HEK293 (cell line): Measurements from ENCODE around the gene FIGNL2.

ENCODE experiments used
- CTCF ChIA-PET: fragments of 350-600 bp; formaldehyde crosslinking; extraction: SDS; loops from one replicate; lab custom pipeline; 2021; ENCODE audit warnings: antibody characterized with exemption; lab: Yijun Ruan, JAX
- POLR2A ChIA-PET: fragments of 300-600 bp; formaldehyde crosslinking; extraction: SDS; loops from one replicate; lab custom pipeline; 2020; ENCODE audit warnings: antibody characterized with exemption, inconsistent platforms; lab: Yijun Ruan, JAX
- H3K27ac ChIP-seq: fragments of 200-500 bp; sonication (Bioruptor generic); 2 replicates; pipeline ENCODE4 v1.5.1; 2014; ENCODE audit warnings: low read depth, low read length, control low read depth, inconsistent platforms; ENCODE audit errors: extremely low read depth
- H3K36me3 ChIP-seq, 2 experiments: fragments of 200-500 bp in 1 of 2; sonication (Bioruptor generic) in 1 of 2; 1 replicate in 1 of 2; 2 replicates in 1 of 2; pipeline ENCODE4 v1.5.1; 2014 to 2017; ENCODE audit warnings: inconsistent platforms in 2 of 2, low read length in 2 of 2; ENCODE audit not compliant: control insufficient read depth in 2 of 2, insufficient read depth in 1 of 2
- H3K4me1 ChIP-seq: fragments of 200-500 bp; sonication (Bioruptor generic); 2 replicates; pipeline ENCODE4 v1.5.1; 2014; ENCODE audit warnings: mild to moderate bottlenecking, low read length, inconsistent platforms; ENCODE audit not compliant: control insufficient read depth, insufficient read depth
- H3K4me3 ChIP-seq: 2 replicates; pipeline ENCODE4 v1.5.1; 2011; ENCODE audit warnings: low read depth, mild to moderate bottlenecking, control low read depth, low read length, moderate library complexity
- H3K9me3 ChIP-seq: fragments of 200-500 bp; sonication (Bioruptor generic); 2 replicates; pipeline ENCODE4 v1.5.1; 2014; ENCODE audit warnings: low read depth, low read length, inconsistent platforms; ENCODE audit not compliant: control insufficient read depth, insufficient read depth
- EGR2 ChIP-seq: fragments of 450-650 bp; formaldehyde crosslinking; IDR thresholded peaks from 2 replicates; pipeline ENCODE4 v1.5.1; 2016; ENCODE audit warnings: low read depth, missing biosample characterization, missing genetic modification characterization
- GLIS1 ChIP-seq: fragments of 450-650 bp; formaldehyde crosslinking; IDR thresholded peaks from 2 replicates; pipeline ENCODE4 v1.5.1; 2016; ENCODE audit warnings: missing biosample characterization, missing genetic modification characterization
- OVOL3 ChIP-seq: fragments of 450-650 bp; formaldehyde crosslinking; IDR thresholded peaks from 2 replicates; pipeline ENCODE4 v1.5.1; 2016; ENCODE audit warnings: missing biosample characterization, missing genetic modification characterization
- ZBTB10 ChIP-seq: fragments of 450-650 bp; formaldehyde crosslinking; IDR thresholded peaks from 2 replicates; pipeline ENCODE4 v1.5.1; 2016; ENCODE audit warnings: missing biosample characterization, missing genetic modification characterization
- ZBTB20 ChIP-seq: fragments of 450-650 bp; formaldehyde crosslinking; IDR thresholded peaks from 2 replicates; pipeline ENCODE4 v1.5.1; 2016; ENCODE audit warnings: missing biosample characterization, missing genetic modification characterization
- ZBTB7A ChIP-seq: fragments of 450-650 bp; formaldehyde crosslinking; IDR thresholded peaks from 2 replicates; pipeline ENCODE4 v1.5.1; 2016; ENCODE audit warnings: low read depth, missing biosample characterization, missing genetic modification characterization
- ZFHX2 ChIP-seq: fragments of 450-650 bp; formaldehyde crosslinking; conservative IDR thresholded peaks from 2 replicates; pipeline ENCODE4 v1.5.1; 2016; ENCODE audit warnings: missing biosample characterization, missing genetic modification characterization
- ZNF155 ChIP-seq: fragments of 450-650 bp; formaldehyde crosslinking; IDR thresholded peaks from 2 replicates; pipeline ENCODE4 v1.5.1; 2016; ENCODE audit warnings: missing biosample characterization, missing genetic modification characterization
- ZNF16 ChIP-seq: fragments of 450-650 bp; formaldehyde crosslinking; IDR thresholded peaks from 2 replicates; pipeline ENCODE4 v1.5.1; 2016; ENCODE audit warnings: low read depth, missing biosample characterization, missing genetic modification characterization
- ZNF174 ChIP-seq: fragments of 450-650 bp; formaldehyde crosslinking; IDR thresholded peaks from 2 replicates; pipeline ENCODE4 v1.5.0; 2017; ENCODE audit warnings: missing biosample characterization, mild to moderate bottlenecking, missing genetic modification characterization
- ZNF214 ChIP-seq: fragments of 450-650 bp; formaldehyde crosslinking; IDR thresholded peaks from 2 replicates; pipeline ENCODE4 v1.5.1; 2017; ENCODE audit warnings: missing biosample characterization, mild to moderate bottlenecking, missing genetic modification characterization, borderline replicate concordance
- ZNF223 ChIP-seq: fragments of 450-650 bp; formaldehyde crosslinking; IDR thresholded peaks from 2 replicates; pipeline ENCODE4 v1.5.1; 2016; ENCODE audit warnings: missing biosample characterization, missing genetic modification characterization
- ZNF280D ChIP-seq: fragments of 450-650 bp; formaldehyde crosslinking; IDR thresholded peaks from 2 replicates; pipeline ENCODE4 v1.5.1; 2016; ENCODE audit warnings: missing biosample characterization, missing genetic modification characterization
- ZNF423 ChIP-seq: fragments of 450-650 bp; formaldehyde crosslinking; IDR thresholded peaks from 2 replicates; pipeline ENCODE4 v1.5.1; 2016; ENCODE audit warnings: missing biosample characterization, missing genetic modification characterization
- ZNF449 ChIP-seq: fragments of 450-650 bp; formaldehyde crosslinking; IDR thresholded peaks from 2 replicates; pipeline ENCODE4 v1.5.1; 2017; ENCODE audit warnings: missing biosample characterization, mild to moderate bottlenecking, missing genetic modification characterization, moderate library complexity
- ZNF521 ChIP-seq: fragments of 450-650 bp; formaldehyde crosslinking; IDR thresholded peaks from 2 replicates; pipeline ENCODE4 v1.5.1; 2017; ENCODE audit warnings: missing biosample characterization, mild to moderate bottlenecking, missing genetic modification characterization
- ZNF558 ChIP-seq: fragments of 450-650 bp; formaldehyde crosslinking; IDR thresholded peaks from 2 replicates; pipeline ENCODE4 v1.5.1; 2016; ENCODE audit warnings: missing biosample characterization, missing genetic modification characterization
- ZNF707 ChIP-seq: fragments of 450-650 bp; formaldehyde crosslinking; IDR thresholded peaks from 2 replicates; pipeline ENCODE4 v1.5.1; 2016; ENCODE audit warnings: missing biosample characterization, missing genetic modification characterization
- ZNF747 ChIP-seq: fragments of 450-650 bp; formaldehyde crosslinking; IDR thresholded peaks from 2 replicates; pipeline ENCODE4 v1.5.1; 2016; ENCODE audit warnings: missing biosample characterization, missing genetic modification characterization
- ZNF768 ChIP-seq: fragments of 450-650 bp; formaldehyde crosslinking; IDR thresholded peaks from 2 replicates; pipeline ENCODE4 v1.5.1; 2018; ENCODE audit warnings: missing biosample characterization, mild to moderate bottlenecking, missing genetic modification characterization
- ZSCAN23 ChIP-seq: fragments of 450-650 bp; formaldehyde crosslinking; IDR thresholded peaks from 2 replicates; pipeline ENCODE4 v1.5.1; 2016; ENCODE audit warnings: missing biosample characterization, missing genetic modification characterization

The FIGNL2 gene

GRCh38 chr12:51851413-51852124, 3.1 kb upstream of the FIGNL2 start:
- no peak overlapping the region for H3K27ac ChIP-seq
- CTCF ChIA-PET, result interaction anchor here (0.6 to 1.3 kb wide), 4 partner anchors 15 to 153 kb away, joined by 3 to 4 read pairs (median 3); no protein-coding TSS in a partner anchor
- H3K36me3 ChIP-seq, result no peaks in the 10 kb centered on the region
- H3K4me1 ChIP-seq, result peaks cover 1% of the 10 kb centered on the region; the same call in 1 of the 2 replicates
- H3K9me3 ChIP-seq, result no peaks in the 10 kb centered on the region
- POLR2A ChIA-PET, result no interaction called here
- TF ChIP-seq ZNF16 (tag by site-specific recombination), result no peak
- no peak for TF ChIP-seq ZBTB7A
- peak; percentile 70; the same call in 1 of the 2 replicates for TF ChIP-seq EGR2 (tag by site-specific recombination)
- no peak for TF ChIP-seq ZNF174 (tag by site-specific recombination)
- peak; percentile 55 for TF ChIP-seq ZFHX2 (tag by site-specific recombination)
- TF ChIP-seq, all 188 proteins: peak for 2
- no peak overlapping the region for H3K4me3 ChIP-seq

- CTCF ChIA-PET, result interaction anchor here (0.6 to 2.2 kb wide), 4 partner anchors 12 to 153 kb away, joined by 3 to 6 read pairs (median 3); no protein-coding TSS in a partner anchor
- Histone ChIP-seq H3K4me3 (no peak overlapping the region), H3K9me3 (no peaks in the 10 kb centered on the region), H3K27ac (no peak overlapping the region), H3K4me1 (peaks cover 3% of the 10 kb centered on the region; the same call in 1 of the 2 replicates), H3K36me3 (no peaks in the 10 kb centered on the region)
- no peak for TF ChIP-seq ZNF558
- no peak for TF ChIP-seq ZNF214 (tag by site-specific recombination)
- TF ChIP-seq ZBTB20, result peak; percentile 46
- no peak for TF ChIP-seq ZNF768 (tag by site-specific recombination)
- no peak for TF ChIP-seq ZNF280D (tag by site-specific recombination)
- TF ChIP-seq ZNF747 (tag by site-specific recombination), result no peak
- TF ChIP-seq ZNF223 (tag by site-specific recombination), result no peak
- TF ChIP-seq ZNF155 (tag by site-specific recombination), result no peak
- peak; percentile 34; the same call in 1 of the 2 replicates for TF ChIP-seq GLIS1 (tag by site-specific recombination)
- no peak for TF ChIP-seq ZSCAN23 (tag by site-specific recombination)
- TF ChIP-seq ZNF423 (tag by site-specific recombination), result no peak
- no peak for TF ChIP-seq OVOL3 (tag by site-specific recombination)
- no peak for TF ChIP-seq ZBTB10
- TF ChIP-seq ZNF521 (tag by site-specific recombination), result no peak
- no peak for TF ChIP-seq ZNF449 (tag by site-specific recombination)
- TF ChIP-seq ZNF707 (tag by site-specific recombination), result no peak
- POLR2A ChIA-PET, result no interaction called here
These were observed 2.4 kb upstream of the FIGNL2 start for GRCh38 chr12:51850965-51851299.
